HCT116 (cell line): ENCODE results near the gene FGF14. TPM values are rescaled to one million over a fixed set of nuclear protein-coding genes. Genes with fewer than 3 reads are reported as not detected.

Experiments
- ATAC-seq: fragments of 200-7000 bp; cut with Tn5 transposase; 2 replicates; pipeline ENCODE4 v1.9.1; 2020; ENCODE audit warnings: mild to moderate bottlenecking, moderate library complexity
- BruUV-seq: library from RNA; stranded (reverse); fragments of 400-500 nt; replicated peaks from 2 replicates; lab custom pipeline; 2021; lab: Mats Ljungman, UMichigan
- CTCF ChIA-PET: fragments of 300-600 bp; sonication (Branson Sonifier 250); formaldehyde crosslinking; loops from one replicate; lab custom pipeline; 2021; ENCODE audit warnings: antibody characterized with exemption; lab: Charles Lee
- POLR2A ChIA-PET: fragments of 300-600, 350-600 bp; sonication (Branson Sonifier 250); formaldehyde crosslinking; loops from one replicate; lab custom pipeline; 2021; ENCODE audit warnings: antibody characterized with exemption; lab: Charles Lee
- RAD21 ChIA-PET, 2 experiments: fragments of 300-600 bp; sonication (Branson Sonifier 250); formaldehyde crosslinking; loops; one replicate each; lab custom pipeline; 2023; ENCODE audit warnings: low total read pairs in 2 of 2; ENCODE audit not compliant: uncharacterized antibody in 2 of 2, unreplicated experiment in 2 of 2, low non-redundant PET in 1 of 2; lab: Charles Lee
- DNase-seq: peaks from one replicate; pipeline ENCODE4 v3.0.0-alpha.2; 2010; ENCODE audit warnings: low read depth, low spot score
- H2AFZ ChIP-seq: fragments of 200-600 bp; shearing (Covaris generic), sonication (generic); 2 replicates; pipeline ENCODE4 v1.6.1; 2017; ENCODE audit warnings: low read depth, mixed run types, mixed read lengths, antibody characterized with exemption, low read length; ENCODE audit not compliant: poor library complexity, severe bottlenecking
- H3K27ac ChIP-seq: 2 replicates; pipeline ENCODE4 v1.5.1; 2012; ENCODE audit warnings: low read depth, low read length
- H3K27me3 ChIP-seq: fragments of 200-600 bp; sonication (generic); 2 replicates; pipeline ENCODE4 v1.6.1; 2016; ENCODE audit warnings: mixed run types, low read length, mixed read lengths; ENCODE audit not compliant: insufficient read depth
- H3K36me3 ChIP-seq, 2 experiments: fragments of 200-500 bp in 1 of 2; fragments of 200-600 bp in 1 of 2; sonication (Bioruptor generic) in 1 of 2; sonication (generic) in 1 of 2; 2 replicates each; pipeline versions ENCODE4 v1.5.1 to v1.6.1; 2014 to 2016; ENCODE audit warnings: low read length in 2 of 2, inconsistent platforms in 1 of 2, mixed read lengths in 1 of 2, mixed run types in 1 of 2; ENCODE audit not compliant: insufficient read depth in 2 of 2, control insufficient read depth in 1 of 2
- H3K4me1 ChIP-seq, 2 experiments: fragments of 200-600 bp in 1 of 2; sonication (generic) in 1 of 2; 2 replicates each; pipeline versions ENCODE4 v1.5.1 to v1.6.1; 2012 to 2017; ENCODE audit warnings: low read length in 2 of 2, inconsistent platforms in 1 of 2, mild to moderate bottlenecking in 1 of 2, mixed read lengths in 1 of 2, mixed run types in 1 of 2, moderate library complexity in 1 of 2; ENCODE audit not compliant: insufficient read depth in 2 of 2, control insufficient read depth in 1 of 2
- H3K4me2 ChIP-seq: fragments of 200-600 bp; sonication (generic); 2 replicates; pipeline ENCODE4 v1.6.1; 2017; ENCODE audit warnings: mixed run types, low read length, mixed read lengths
- H3K4me3 ChIP-seq, 2 experiments: fragments of 200-600 bp in 1 of 2; sonication (generic) in 1 of 2; replicated peaks in 1 of 2; 2 replicates each; pipeline ENCODE4 v1.5.1; 2011 to 2016; ENCODE audit warnings: low read length in 2 of 2, control low read depth in 1 of 2, low read depth in 1 of 2, mild to moderate bottlenecking in 1 of 2, mixed read lengths in 1 of 2, mixed run types in 1 of 2
- H3K79me2 ChIP-seq: fragments of 200-600 bp; sonication (generic); 2 replicates; pipeline ENCODE4 v1.6.1; 2017; ENCODE audit warnings: mild to moderate bottlenecking, mixed run types, low read length, moderate library complexity, mixed read lengths; ENCODE audit not compliant: insufficient read depth
- H3K9ac ChIP-seq: fragments of 200-600 bp; sonication (generic); 2 replicates; pipeline ENCODE4 v1.6.1; 2016; ENCODE audit warnings: low read length, mixed read lengths
- H3K9me2 ChIP-seq: fragments of 200-600 bp; sonication (generic), shearing (Covaris generic); 2 replicates; pipeline ENCODE4 v1.6.1; 2017; ENCODE audit warnings: mixed run types, mild to moderate bottlenecking, moderate library complexity; ENCODE audit not compliant: insufficient read depth
- H3K9me3 ChIP-seq, 2 experiments: fragments of 200-500 bp in 1 of 2; fragments of 200-600 bp in 1 of 2; sonication (Bioruptor generic) in 1 of 2; sonication (generic) in 1 of 2; 2 replicates each; pipeline ENCODE4 v1.6.1; 2014 to 2017; ENCODE audit warnings: low read length in 2 of 2, mixed read lengths in 2 of 2, inconsistent platforms in 1 of 2, low read depth in 1 of 2, mild to moderate bottlenecking in 1 of 2, mixed run types in 1 of 2, moderate library complexity in 1 of 2; ENCODE audit not compliant: control insufficient read depth in 1 of 2, insufficient read depth in 1 of 2
- H4K20me1 ChIP-seq: fragments of 200-600 bp; sonication (generic), shearing (Covaris generic); 2 replicates; pipeline ENCODE4 v1.6.1; 2017; ENCODE audit warnings: mixed run types, mild to moderate bottlenecking, moderate library complexity; ENCODE audit not compliant: insufficient read depth
- CBX3 ChIP-seq: IDR thresholded peaks from 2 replicates; pipeline ENCODE4 v1.6.1; 2012; ENCODE audit warnings: low read depth
- CEBPB ChIP-seq: IDR thresholded peaks from 2 replicates; pipeline ENCODE4 v1.6.1; 2012; ENCODE audit warnings: low read depth
- EGR1 ChIP-seq: IDR thresholded peaks from 2 replicates; pipeline ENCODE4 v1.6.1; 2012; ENCODE audit warnings: low read depth
- ELF1 ChIP-seq: IDR thresholded peaks from 2 replicates; pipeline ENCODE4 v1.6.1; 2012; ENCODE audit warnings: low read depth, borderline replicate concordance
- EZH2phosphoT487 ChIP-seq: fragments of 200-600 bp; IDR thresholded peaks from 2 replicates; pipeline ENCODE4 v1.6.1; 2018; ENCODE audit warnings: antibody characterized with exemption, borderline replicate concordance
- FOSL1 ChIP-seq: IDR thresholded peaks from 2 replicates; pipeline ENCODE4 v1.6.1; 2012; ENCODE audit warnings: low read depth
- POLR2A ChIP-seq: IDR thresholded peaks from 2 replicates; pipeline ENCODE4 v1.7.0; 2011; ENCODE audit warnings: borderline replicate concordance; ENCODE audit not compliant: insufficient read depth, insufficient read length; ENCODE audit errors: extremely low read depth
- POLR2AphosphoS5 ChIP-seq: IDR thresholded peaks from 2 replicates; pipeline ENCODE4 v1.6.1; 2011; ENCODE audit warnings: mild to moderate bottlenecking, low read depth, low read length, moderate library complexity
- RAD21 ChIP-seq: IDR thresholded peaks from 2 replicates; pipeline ENCODE4 v1.6.1; 2012; ENCODE audit warnings: low read depth, mild to moderate bottlenecking
- SIN3A ChIP-seq: IDR thresholded peaks from 2 replicates; pipeline ENCODE4 v1.6.1; 2012; ENCODE audit warnings: low read depth
- SRF ChIP-seq: IDR thresholded peaks from 2 replicates; pipeline ENCODE4 v1.6.1; 2012; ENCODE audit warnings: low read depth
- TCF7L2 ChIP-seq: IDR thresholded peaks from 2 replicates; pipeline ENCODE4 v1.7.0; 2011; ENCODE audit warnings: borderline replicate concordance, inconsistent platforms; ENCODE audit not compliant: insufficient read depth, insufficient read length; ENCODE audit errors: extremely low read depth
- YY1 ChIP-seq: IDR thresholded peaks from 2 replicates; pipeline ENCODE4 v1.6.1; 2011; ENCODE audit warnings: low read length, low read depth, moderate library complexity, mild to moderate bottlenecking; ENCODE audit not compliant: insufficient replicate concordance; ENCODE audit errors: extremely low read depth
- ZFX ChIP-seq: fragments of 450-650 bp; IDR thresholded peaks from 2 replicates; pipeline ENCODE4 v1.6.1; 2017
- ZNF274 ChIP-seq: fragments of 200-500 bp; sonication (Bioruptor generic); IDR thresholded peaks from 2 replicates; pipeline ENCODE4 v1.6.1; 2014; ENCODE audit warnings: mild to moderate bottlenecking, low read depth, low read length, inconsistent platforms
- intact Hi-C: fragments of 100-400 bp; cut with micrococcal nuclease; formaldehyde crosslinking; loops from 2 replicates; pipeline ENCODE4 v1.10.0; 2022
- total RNA-seq: library from RNA; stranded (reverse); gene quantifications from one replicate; pipeline ENCODE4 v1.2.1, GENCODE V29; 2021; ENCODE audit not compliant: unreplicated experiment
- TF ChIP-seq, protein P1 (sequence below), 3 experiments: fragments of 200-600 bp in 1 of 3; sonication (generic) in 1 of 3; IDR thresholded peaks in 2 of 3; conservative IDR thresholded peaks in 1 of 3; 2 replicates each; pipeline ENCODE4 v1.5.1; 2012 to 2017; ENCODE audit warnings: low read depth in 2 of 3, low read length in 2 of 3, antibody characterized with exemption in 1 of 3, borderline replicate concordance in 1 of 3, control low read depth in 1 of 3, mild to moderate bottlenecking in 1 of 3, mixed read lengths in 1 of 3, mixed run types in 1 of 3, moderate library complexity in 1 of 3; ENCODE audit not compliant: insufficient read depth in 1 of 3
- TF ChIP-seq, protein P2 (sequence below): IDR thresholded peaks from 2 replicates; pipeline ENCODE4 v1.6.1; 2012; ENCODE audit warnings: low read depth
- TF ChIP-seq, protein P3 (sequence below): IDR thresholded peaks from 2 replicates; pipeline ENCODE4 v1.6.1; 2012
- TF ChIP-seq, protein P4 (sequence below): IDR thresholded peaks from 2 replicates; pipeline ENCODE4 v1.6.1; 2011; ENCODE audit warnings: mild to moderate bottlenecking, low read length, moderate library complexity; ENCODE audit not compliant: insufficient replicate concordance; ENCODE audit errors: extremely low read depth
- TF ChIP-seq, protein P5 (sequence below): IDR thresholded peaks from 2 replicates; pipeline ENCODE4 v1.6.1; 2012

Gene FGF14
- total RNA-seq, 1 experiment from 2014 or later = not detected

DNA sequence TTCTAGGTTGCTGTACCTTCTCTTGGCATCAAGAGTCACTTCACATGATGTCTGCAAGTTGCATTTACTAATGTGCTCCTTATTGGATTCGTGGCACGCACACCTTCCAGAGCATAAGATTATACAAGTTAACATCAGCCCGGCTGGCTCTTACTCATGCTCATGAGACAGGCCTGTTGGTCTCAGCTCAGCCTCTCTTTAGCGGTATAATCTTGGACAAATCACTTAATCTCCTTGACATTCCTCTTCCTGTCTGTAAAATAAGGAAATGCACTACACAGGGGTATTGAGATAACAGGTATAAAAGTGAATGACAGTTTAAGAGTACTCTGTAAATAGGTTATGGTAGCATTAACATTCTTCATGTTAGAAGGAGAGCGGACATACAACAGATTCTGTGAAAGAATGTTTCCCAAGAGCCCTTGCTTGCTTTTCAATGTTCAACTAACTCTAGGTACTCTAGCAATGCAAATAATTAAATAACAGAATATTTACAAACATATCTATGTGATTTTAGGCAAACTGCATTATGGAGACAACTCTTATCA, 181.1 kb downstream of the FGF14 start:
- no peaks in the 10 kb centered on the region for H3K9me2 ChIP-seq
- H3K4me2 ChIP-seq = no peak overlapping the region
- ChIA-PET RAD21 (no interaction called here), CTCF (no interaction called here), POLR2A (no interaction called here)
- H3K9me3 ChIP-seq = peaks cover 3 to 7% of the 10 kb centered on the region in 2 experiments; a peak in 2 of 4 replicates
- no peak for TF ChIP-seq ZNF274
- TF ChIP-seq, protein P1, sequence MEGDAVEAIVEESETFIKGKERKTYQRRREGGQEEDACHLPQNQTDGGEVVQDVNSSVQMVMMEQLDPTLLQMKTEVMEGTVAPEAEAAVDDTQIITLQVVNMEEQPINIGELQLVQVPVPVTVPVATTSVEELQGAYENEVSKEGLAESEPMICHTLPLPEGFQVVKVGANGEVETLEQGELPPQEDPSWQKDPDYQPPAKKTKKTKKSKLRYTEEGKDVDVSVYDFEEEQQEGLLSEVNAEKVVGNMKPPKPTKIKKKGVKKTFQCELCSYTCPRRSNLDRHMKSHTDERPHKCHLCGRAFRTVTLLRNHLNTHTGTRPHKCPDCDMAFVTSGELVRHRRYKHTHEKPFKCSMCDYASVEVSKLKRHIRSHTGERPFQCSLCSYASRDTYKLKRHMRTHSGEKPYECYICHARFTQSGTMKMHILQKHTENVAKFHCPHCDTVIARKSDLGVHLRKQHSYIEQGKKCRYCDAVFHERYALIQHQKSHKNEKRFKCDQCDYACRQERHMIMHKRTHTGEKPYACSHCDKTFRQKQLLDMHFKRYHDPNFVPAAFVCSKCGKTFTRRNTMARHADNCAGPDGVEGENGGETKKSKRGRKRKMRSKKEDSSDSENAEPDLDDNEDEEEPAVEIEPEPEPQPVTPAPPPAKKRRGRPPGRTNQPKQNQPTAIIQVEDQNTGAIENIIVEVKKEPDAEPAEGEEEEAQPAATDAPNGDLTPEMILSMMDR (IDR thresholded peaks at IDR 0.05 in 2 of 3, conservative IDR thresholded peaks at IDR 0.05 in 1 of 3; ENCODE audit: borderline replicate concordance in 1 of 3, insufficient read depth in 1 of 3, low read depth in 2 of 3, low read length in 2 of 3) = no peak
- TF ChIP-seq SRF = no peak
- TF ChIP-seq FOSL1 = no peak
- TF ChIP-seq RAD21 = no peak
- TF ChIP-seq ELF1 = no peak
- no peak for TF ChIP-seq ZFX
- TF ChIP-seq POLR2A = no peak
- TF ChIP-seq CEBPB = no peak
- no peak for TF ChIP-seq SIN3A
- TF ChIP-seq, protein P2, sequence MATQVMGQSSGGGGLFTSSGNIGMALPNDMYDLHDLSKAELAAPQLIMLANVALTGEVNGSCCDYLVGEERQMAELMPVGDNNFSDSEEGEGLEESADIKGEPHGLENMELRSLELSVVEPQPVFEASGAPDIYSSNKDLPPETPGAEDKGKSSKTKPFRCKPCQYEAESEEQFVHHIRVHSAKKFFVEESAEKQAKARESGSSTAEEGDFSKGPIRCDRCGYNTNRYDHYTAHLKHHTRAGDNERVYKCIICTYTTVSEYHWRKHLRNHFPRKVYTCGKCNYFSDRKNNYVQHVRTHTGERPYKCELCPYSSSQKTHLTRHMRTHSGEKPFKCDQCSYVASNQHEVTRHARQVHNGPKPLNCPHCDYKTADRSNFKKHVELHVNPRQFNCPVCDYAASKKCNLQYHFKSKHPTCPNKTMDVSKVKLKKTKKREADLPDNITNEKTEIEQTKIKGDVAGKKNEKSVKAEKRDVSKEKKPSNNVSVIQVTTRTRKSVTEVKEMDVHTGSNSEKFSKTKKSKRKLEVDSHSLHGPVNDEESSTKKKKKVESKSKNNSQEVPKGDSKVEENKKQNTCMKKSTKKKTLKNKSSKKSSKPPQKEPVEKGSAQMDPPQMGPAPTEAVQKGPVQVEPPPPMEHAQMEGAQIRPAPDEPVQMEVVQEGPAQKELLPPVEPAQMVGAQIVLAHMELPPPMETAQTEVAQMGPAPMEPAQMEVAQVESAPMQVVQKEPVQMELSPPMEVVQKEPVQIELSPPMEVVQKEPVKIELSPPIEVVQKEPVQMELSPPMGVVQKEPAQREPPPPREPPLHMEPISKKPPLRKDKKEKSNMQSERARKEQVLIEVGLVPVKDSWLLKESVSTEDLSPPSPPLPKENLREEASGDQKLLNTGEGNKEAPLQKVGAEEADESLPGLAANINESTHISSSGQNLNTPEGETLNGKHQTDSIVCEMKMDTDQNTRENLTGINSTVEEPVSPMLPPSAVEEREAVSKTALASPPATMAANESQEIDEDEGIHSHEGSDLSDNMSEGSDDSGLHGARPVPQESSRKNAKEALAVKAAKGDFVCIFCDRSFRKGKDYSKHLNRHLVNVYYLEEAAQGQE = no peak
- TF ChIP-seq POLR2AphosphoS5 = no peak
- TF ChIP-seq, protein P3, sequence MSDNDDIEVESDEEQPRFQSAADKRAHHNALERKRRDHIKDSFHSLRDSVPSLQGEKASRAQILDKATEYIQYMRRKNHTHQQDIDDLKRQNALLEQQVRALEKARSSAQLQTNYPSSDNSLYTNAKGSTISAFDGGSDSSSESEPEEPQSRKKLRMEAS = no peak
- no peak for TF ChIP-seq TCF7L2
- TF ChIP-seq EGR1 = no peak
- TF ChIP-seq CBX3 = no peak
- no peak for TF ChIP-seq EZH2phosphoT487
- TF ChIP-seq, protein P4, sequence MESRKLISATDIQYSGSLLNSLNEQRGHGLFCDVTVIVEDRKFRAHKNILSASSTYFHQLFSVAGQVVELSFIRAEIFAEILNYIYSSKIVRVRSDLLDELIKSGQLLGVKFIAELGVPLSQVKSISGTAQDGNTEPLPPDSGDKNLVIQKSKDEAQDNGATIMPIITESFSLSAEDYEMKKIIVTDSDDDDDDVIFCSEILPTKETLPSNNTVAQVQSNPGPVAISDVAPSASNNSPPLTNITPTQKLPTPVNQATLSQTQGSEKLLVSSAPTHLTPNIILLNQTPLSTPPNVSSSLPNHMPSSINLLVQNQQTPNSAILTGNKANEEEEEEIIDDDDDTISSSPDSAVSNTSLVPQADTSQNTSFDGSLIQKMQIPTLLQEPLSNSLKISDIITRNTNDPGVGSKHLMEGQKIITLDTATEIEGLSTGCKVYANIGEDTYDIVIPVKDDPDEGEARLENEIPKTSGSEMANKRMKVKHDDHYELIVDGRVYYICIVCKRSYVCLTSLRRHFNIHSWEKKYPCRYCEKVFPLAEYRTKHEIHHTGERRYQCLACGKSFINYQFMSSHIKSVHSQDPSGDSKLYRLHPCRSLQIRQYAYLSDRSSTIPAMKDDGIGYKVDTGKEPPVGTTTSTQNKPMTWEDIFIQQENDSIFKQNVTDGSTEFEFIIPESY = no peak
- no peak for TF ChIP-seq YY1
- TF ChIP-seq, protein P5, sequence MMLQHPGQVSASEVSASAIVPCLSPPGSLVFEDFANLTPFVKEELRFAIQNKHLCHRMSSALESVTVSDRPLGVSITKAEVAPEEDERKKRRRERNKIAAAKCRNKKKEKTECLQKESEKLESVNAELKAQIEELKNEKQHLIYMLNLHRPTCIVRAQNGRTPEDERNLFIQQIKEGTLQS = no peak
- H4K20me1 ChIP-seq = no peaks in the 10 kb centered on the region
- intact Hi-C loops = no loop called here
- H3K4me1 ChIP-seq = no peaks in the 10 kb centered on the region
- H3K36me3 ChIP-seq = no peaks in the 10 kb centered on the region
- ATAC-seq (no peak), DNase-seq (no peak)
- H3K79me2 ChIP-seq = no peaks in the 10 kb centered on the region
- H2AFZ ChIP-seq = no peak overlapping the region
- H3K4me3 ChIP-seq = no peak overlapping the region
- BruUV-seq = no TSS peak
- no peak overlapping the region for H3K9ac ChIP-seq
- H3K27ac ChIP-seq = no peak overlapping the region
- H3K27me3 ChIP-seq = no peaks in the 10 kb centered on the region
